K562 (cell line): ENCODE measurements around the gene CAPRIN1. TPM values are rescaled to one million over a fixed set of nuclear protein-coding genes. Genes with fewer than 3 reads are reported as not detected.

Source experiments
- COPS2 ChIP-seq: fragments of 450-650 bp; conservative IDR thresholded peaks from 2 replicates; pipeline ENCODE4 v1.6.1; 2016; ENCODE audit warnings: mild to moderate bottlenecking, moderate library complexity
- E4F1 ChIP-seq: fragments of 250-450 bp; sonication (Bioruptor Pico); IDR thresholded peaks from 2 replicates; pipeline ENCODE4 v1.5.0; 2021; ENCODE audit warnings: mild to moderate bottlenecking, borderline replicate concordance
- FOXJ2 ChIP-seq: fragments of 200-800 bp; sonication (Bioruptor generic); IDR thresholded peaks from 2 replicates; pipeline ENCODE4 v1.6.1; 2016; ENCODE audit warnings: missing genetic modification characterization, missing compliant biosample characterization
- HNRNPUL1 ChIP-seq: fragments of 200-400 bp; formaldehyde crosslinking; IDR thresholded peaks from 2 replicates; pipeline ENCODE4 v1.6.1; 2017; ENCODE audit warnings: low read length
- KLF10 ChIP-seq: fragments of 250-450 bp; sonication (Bioruptor Pico); IDR thresholded peaks from 2 replicates; pipeline ENCODE4 v1.6.1; 2021; ENCODE audit warnings: matching md5 sums
- RBBP5 ChIP-seq: fragments of 200-600 bp; sonication (generic); IDR thresholded peaks from 2 replicates; pipeline ENCODE4 v1.6.1; 2012; ENCODE audit warnings: borderline replicate concordance, mild to moderate bottlenecking, low read length, control low read depth, inconsistent platforms; ENCODE audit not compliant: insufficient read depth, poor library complexity, severe bottlenecking
- SMARCE1 ChIP-seq: fragments of 450-650 bp; IDR thresholded peaks from 2 replicates; pipeline ENCODE4 v1.7.1; 2016; ENCODE audit warnings: mild to moderate bottlenecking
- TARDBP ChIP-seq: fragments of 450-650 bp; IDR thresholded peaks from 2 replicates; pipeline ENCODE4 v1.6.1; 2016
- WHSC1 ChIP-seq: IDR thresholded peaks from one replicate; pipeline ENCODE4 v1.6.1; 2012; ENCODE audit warnings: low read length, control low read depth, inconsistent platforms
- ZNF589 ChIP-seq: fragments of 200-800 bp; sonication (Bioruptor generic); IDR thresholded peaks from 2 replicates; pipeline ENCODE4 v1.6.1; 2016; ENCODE audit warnings: low read depth, missing genetic modification characterization, missing compliant biosample characterization
- polyA plus RNA-seq, 8 experiments: library from polyadenylated mRNA; depleted of rRNA in 4 of 8; stranded (reverse) in 5 of 8; unstranded in 3 of 8; fragments of >200 nt; fragmentation: Nextera tagmentation in 2 of 8; fragmentation: Illumina TruSeq in 1 of 8; extraction: Ambion mirVana in 2 of 8; extraction: Trizol in 1 of 8; gene quantifications; 2 replicates each; pipeline versions ENCODE4 v1.2.1 to v1.2.3, GENCODE V29; 2011 to 2014; ENCODE audit warnings: inconsistent platforms in 1 of 8, missing spikeins in 1 of 8
- total RNA-seq, 7 experiments: library from RNA; depleted of rRNA in 6 of 7; stranded (reverse); fragments of >200 nt in 6 of 7; fragmentation: Illumina TruSeq in 2 of 7; extraction: Trizol in 2 of 7; gene quantifications; 2 replicates each; pipeline versions ENCODE4 v1.2.1 to v1.2.3, GENCODE V29; 2011 to 2021; ENCODE audit warnings: low replicate concordance in 1 of 7
- TF ChIP-seq, protein P1 (sequence below), 2 experiments: fragments of 450-650 bp in 1 of 2; sonication (generic) in 1 of 2; formaldehyde crosslinking in 1 of 2; IDR thresholded peaks; 2 replicates each; pipeline versions ENCODE4 v1.7.1 to v1.9.0; 2016 to 2022; ENCODE audit warnings: inconsistent platforms in 1 of 2, mild to moderate bottlenecking in 1 of 2, missing genetic modification reagents in 1 of 2
- TF ChIP-seq, protein P2 (sequence below): IDR thresholded peaks from 2 replicates; pipeline ENCODE4 v1.6.1; 2012; ENCODE audit warnings: low read depth, low read length, improper control_type of control experiment, borderline replicate concordance

Gene CAPRIN1
- total and polyA plus RNA-seq, 9 of the 15 experiments (the other 6 are each of a cell fraction or from before 2014, with no cell fraction given) = 49.6 to 271 (median 244) TPM

- TF ChIP-seq, protein P1, sequence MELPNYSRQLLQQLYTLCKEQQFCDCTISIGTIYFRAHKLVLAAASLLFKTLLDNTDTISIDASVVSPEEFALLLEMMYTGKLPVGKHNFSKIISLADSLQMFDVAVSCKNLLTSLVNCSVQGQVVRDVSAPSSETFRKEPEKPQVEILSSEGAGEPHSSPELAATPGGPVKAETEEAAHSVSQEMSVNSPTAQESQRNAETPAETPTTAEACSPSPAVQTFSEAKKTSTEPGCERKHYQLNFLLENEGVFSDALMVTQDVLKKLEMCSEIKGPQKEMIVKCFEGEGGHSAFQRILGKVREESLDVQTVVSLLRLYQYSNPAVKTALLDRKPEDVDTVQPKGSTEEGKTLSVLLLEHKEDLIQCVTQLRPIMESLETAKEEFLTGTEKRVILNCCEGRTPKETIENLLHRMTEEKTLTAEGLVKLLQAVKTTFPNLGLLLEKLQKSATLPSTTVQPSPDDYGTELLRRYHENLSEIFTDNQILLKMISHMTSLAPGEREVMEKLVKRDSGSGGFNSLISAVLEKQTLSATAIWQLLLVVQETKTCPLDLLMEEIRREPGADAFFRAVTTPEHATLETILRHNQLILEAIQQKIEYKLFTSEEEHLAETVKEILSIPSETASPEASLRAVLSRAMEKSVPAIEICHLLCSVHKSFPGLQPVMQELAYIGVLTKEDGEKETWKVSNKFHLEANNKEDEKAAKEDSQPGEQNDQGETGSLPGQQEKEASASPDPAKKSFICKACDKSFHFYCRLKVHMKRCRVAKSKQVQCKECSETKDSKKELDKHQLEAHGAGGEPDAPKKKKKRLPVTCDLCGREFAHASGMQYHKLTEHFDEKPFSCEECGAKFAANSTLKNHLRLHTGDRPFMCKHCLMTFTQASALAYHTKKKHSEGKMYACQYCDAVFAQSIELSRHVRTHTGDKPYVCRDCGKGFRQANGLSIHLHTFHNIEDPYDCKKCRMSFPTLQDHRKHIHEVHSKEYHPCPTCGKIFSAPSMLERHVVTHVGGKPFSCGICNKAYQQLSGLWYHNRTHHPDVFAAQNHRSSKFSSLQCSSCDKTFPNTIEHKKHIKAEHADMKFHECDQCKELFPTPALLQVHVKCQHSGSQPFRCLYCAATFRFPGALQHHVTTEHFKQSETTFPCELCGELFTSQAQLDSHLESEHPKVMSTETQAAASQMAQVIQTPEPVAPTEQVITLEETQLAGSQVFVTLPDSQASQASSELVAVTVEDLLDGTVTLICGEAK (IDR thresholded peaks at IDR 0.05) = 0 out of 2 replicates have a peak, but pooled peaks have one; percentile 7
- TF ChIP-seq, protein P1 (CRISPR knock-in tag; IDR thresholded peaks at IDR 0.05) = no peak
- TF ChIP-seq HNRNPUL1 (no peak), RBBP5 (peak; percentile 28), E4F1 (CRISPR knock-in tag) (no peak), COPS2 (no peak), ZNF589 (CRISPR knock-in tag) (peak; percentile 63; the same call in 1 of the 2 replicates), TARDBP (no peak), SMARCE1 (no peak), KLF10 (no peak), WHSC1 (no peak), FOXJ2 (tag) (0 out of 2 replicates have a peak, but pooled peaks have one; percentile 13)
- TF ChIP-seq, protein P2, sequence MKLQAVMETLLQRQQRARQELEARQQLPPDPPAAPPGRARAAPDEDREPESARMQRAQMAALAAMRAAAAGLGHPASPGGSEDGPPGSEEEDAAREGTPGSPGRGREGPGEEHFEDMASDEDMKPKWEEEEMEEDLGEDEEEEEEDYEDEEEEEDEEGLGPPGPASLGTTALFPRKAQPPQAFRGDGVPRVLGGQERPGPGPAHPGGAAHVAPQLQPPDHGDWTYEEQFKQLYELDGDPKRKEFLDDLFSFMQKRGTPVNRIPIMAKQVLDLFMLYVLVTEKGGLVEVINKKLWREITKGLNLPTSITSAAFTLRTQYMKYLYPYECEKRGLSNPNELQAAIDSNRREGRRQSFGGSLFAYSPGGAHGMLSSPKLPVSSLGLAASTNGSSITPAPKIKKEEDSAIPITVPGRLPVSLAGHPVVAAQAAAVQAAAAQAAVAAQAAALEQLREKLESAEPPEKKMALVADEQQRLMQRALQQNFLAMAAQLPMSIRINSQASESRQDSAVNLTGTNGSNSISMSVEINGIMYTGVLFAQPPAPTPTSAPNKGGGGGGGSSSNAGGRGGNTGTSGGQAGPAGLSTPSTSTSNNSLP = no peak
Measured at GRCh38 chr11:34050581-34051348, 766 bp upstream of the CAPRIN1 start (continued).
